NCI-H128 (cell line): ENCODE measurements around the gene GDAP1L1.
"Not testable (repeated sequence)": the region's sequence is repeated elsewhere in the genome, so short reads cannot be mapped to it uniquely, and the experiment has no call there.

Experiments
- DNase-seq: peaks from one replicate; lab custom pipeline; 2025; ENCODE audit not compliant: unreplicated experiment; lab: John Stamatoyannopoulos, UW

Gene GDAP1L1

DNA sequence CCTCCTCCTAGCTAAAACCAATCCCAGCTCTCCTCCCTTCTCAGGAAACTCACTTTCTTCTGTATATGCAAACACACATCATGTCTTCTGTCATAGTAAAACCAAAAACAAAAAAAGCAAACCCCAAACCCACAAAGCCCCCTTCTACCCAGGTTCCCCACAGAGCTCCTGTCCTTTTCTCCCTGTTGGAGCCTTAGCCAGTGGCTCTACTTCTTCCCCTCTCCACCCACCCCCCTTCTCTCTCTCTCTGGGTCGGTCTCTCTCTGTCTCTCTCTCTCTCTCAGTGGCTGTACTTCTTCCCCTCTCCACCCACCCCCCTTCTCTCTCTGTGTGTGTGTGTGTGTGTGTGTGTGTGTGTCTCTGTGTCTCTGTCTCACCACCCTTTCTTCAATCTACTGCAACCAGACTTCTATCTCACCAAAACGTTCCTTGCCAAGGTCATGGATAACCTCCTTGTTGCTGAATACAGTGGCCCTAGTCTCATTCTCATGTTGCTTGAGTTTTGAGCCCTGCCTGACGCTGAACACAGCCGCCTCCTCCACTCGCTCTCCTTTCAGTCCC, 27.9 kb upstream of the GDAP1L1 start:
- no peak for DNase-seq

DNA sequence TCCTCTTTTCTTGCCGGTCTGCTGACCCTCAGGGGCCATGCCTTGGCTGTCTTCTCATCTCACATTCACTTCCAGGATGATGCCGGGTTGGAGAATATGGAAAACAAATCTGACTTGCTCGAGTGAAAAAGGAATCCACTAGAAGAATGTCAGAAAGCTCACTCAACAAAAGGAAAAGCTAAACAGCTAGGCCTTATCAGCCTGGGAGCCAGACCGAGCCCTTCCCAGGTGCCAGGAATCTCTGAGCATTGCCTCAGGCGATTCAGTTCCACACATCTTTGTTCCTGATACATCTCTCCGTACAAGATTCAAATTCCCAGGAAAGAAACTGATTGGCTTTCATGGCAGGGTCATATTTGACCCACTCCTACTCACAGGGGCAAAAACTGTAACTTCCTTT, 27.3 kb upstream of the GDAP1L1 start:
- DNase-seq: no peak

DNA sequence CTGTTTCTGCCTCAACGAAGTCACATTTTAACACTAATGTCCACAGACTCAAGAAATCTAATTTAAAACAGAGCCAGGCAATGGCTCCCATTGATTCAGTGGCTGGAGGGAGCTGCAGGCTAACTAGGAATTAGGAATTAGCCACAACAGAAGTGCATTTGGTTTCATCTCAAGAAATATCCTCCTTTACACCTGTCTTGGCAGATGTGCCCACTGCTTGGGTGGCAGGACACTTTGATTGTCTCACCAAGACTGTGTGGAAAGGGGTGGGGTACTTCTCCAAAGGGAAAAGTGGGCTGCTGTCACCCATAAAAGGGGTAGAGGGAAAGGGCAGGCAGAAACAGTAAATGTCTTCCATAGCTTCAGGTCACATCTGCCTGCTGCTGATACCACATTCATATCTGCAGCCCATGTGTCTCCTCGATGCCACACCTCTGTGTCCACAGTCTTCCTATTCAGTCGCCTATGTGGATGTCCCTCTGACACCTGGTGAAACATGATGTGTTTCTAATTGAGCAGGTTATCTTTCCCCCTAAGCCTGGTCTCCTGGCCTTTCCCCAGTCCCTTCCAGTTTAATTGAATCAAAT, 25.6 kb upstream of the GDAP1L1 start:
- DNase-seq: no peak

GRCh38 chr20:44222027-44222426, 25.1 kb upstream of the GDAP1L1 start:
- DNase-seq: no peak

- DNase-seq: no peak
Observed at GRCh38 chr20:44222633-44223368, 24.3 kb upstream of the GDAP1L1 start.

DNA sequence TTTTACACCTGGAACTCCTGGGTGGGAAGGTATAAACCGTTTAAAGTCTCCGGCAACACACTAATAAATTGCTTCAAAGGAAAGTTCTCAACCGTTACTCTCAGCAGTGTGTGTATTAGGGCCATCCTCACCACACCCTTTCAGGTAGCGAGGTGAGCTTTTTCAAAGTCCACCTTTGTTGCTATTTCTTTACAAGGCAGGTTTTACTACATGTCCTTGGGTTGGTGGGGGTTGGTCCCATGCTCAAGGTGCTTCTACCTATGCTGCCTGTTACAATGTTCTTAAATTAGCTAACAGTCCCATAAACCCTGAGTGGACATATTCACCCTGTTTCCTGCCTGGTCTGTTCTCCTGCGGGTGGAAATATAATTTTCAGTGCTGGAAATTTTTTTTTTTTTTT, 23.4 kb upstream of the GDAP1L1 start:
- DNase-seq: no peak

DNA sequence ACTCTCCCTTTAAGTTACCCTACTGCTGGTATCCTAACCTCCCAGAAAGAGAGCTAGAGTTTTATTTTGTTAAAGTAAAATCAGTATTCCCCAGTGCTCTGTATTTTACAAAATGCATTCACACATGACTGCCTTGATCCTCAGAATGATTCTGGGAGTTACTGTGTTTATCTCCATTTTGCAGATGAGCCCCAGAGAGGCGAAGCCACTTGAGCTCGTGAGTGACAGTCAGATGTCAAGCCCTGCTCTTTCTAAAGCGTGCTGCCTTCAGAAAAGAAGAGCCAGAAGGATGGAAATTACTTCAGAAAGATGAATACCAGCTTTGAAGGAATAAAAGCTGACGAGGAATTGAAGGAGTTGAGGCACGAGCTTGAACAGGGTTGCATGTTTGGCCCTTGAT, 22.5 kb upstream of the GDAP1L1 start:
- DNase-seq: no peak

GRCh38 chr20:44228465-44229258, 18.4 kb upstream of the GDAP1L1 start:
- no peak for DNase-seq

DNA sequence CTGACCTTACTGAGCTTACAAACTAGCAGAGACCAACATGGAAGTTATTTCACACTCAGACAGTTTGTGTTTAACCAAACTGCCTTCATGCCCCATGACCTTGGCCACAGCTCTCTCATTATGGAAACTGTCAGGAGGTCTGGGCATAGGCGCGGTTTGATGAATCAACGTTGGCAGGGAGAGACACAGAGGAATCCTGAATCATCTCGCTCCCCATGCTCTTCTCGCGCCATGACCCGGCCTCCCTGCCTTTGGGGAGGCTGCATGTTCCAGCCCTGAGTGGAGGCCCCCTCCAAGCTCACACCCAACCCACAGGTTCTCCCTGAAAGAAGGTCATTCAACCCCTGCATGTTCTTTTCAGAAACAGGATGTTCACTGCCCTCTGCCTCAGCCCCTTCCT, 15.9 kb upstream of the GDAP1L1 start:
- no peak for DNase-seq

DNA sequence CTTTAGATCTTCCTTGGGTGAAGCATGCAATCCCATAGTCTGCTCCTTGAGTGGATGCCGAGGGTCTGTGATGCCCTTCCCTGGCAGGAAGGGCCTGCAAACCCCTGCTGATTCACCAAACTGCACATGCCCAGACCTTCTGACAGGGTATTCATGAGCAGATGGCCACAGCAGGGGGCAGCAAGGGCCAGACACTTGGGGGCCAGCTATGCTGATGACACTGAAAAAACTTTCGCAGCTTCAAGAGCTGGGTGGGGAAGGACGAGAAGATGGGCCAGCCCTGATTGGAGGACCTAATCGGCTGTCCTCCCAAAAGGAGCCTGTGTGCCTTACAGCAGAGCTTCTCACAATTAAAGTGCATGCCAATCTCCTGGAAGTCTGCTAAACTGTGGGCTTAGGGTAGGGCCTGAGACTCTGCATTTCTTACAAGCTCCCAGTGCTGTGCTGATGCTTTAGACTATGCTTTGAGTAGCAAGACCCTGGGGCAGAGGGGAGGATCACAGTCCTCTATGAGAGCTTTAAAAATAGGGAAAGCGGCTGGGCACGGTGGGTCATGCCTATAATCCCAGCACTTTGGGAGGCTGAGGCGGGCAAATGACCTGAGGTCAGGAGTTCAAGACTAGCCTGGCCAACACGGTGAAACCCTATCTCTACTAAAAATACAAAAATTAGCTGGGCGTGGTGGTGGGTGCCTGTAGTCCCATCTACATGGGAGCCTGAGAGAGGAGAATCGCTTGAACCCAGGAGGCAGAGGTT, 15.2 kb upstream of the GDAP1L1 start:
- no peak for DNase-seq

DNA sequence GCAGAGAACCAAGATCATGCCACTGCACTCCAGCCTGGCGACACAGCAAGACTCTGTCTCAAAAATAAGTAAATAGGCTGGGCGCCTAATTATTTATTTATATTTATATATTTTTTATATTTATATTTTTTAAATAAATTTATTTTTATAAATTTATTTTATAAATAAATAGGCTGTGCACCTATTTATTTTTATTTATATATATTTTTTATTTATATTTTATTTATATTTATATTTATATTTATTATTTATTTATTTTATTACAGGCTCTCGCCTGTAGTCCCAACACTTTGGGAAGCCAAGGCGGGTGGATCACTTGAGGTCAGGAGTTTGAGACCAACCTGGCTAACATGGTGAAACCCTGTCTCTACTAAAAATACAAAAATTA, 14.6 kb upstream of the GDAP1L1 start:
- not testable (repeated sequence) for DNase-seq

GRCh38 chr20:44233436-44234016, 13.6 kb upstream of the GDAP1L1 start:
- no peak for DNase-seq

DNA sequence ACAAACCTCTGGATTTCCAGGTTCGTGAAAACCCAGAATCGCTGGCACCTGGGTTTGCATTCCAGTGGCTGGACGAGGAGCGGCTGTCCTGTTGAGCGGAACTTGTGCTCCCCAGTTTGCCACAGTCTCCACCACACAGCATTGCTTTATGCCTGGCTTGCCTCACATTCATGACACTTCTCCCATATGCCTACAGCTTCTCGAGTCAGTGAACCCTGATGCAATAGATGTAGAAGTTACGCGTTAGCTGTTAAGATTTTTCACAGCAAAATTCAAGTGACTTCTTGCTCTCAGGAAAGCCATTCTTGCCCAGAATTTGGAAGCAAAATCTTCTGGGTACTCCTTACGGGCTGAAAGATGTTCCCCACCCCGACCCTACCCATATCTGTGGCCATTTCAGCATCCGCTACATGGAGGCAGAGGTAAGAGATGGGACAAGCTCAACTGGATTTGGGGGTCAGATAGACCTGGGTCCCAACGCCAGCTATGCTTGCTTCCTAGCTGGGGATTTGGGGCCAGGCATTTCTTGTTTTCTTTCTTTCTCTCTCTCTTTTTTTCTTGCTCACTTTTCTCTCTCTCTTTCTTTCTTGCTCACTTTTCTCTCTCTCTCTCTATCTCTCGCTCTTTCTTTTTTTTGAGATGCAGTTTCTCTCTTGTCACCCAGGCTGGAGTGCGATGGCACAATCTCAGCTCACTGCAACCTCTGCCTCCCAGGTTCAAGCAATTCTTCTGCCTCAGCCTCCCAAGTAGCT, 12.4 kb upstream of the GDAP1L1 start:
- DNase-seq: no peak

DNA sequence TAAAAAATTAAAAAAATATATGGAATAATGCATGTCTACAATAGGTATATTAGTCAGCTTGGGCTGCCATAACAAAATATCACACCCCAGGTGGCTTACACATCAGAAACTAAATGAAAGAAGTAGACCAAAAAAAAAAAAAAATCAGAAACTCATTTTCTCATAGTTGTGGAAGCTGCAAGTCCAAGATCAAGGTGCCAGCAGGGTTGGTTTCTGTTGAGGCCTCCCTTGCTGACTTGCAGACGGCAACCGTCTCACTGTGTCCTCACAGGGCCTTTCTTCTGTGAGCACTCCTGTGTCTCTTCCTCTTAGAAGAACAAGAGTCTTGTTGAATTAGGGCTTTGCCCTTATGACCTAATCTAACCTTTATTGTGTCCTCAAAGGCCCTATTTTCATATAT, 11.4 kb upstream of the GDAP1L1 start:
- DNase-seq: no peak

- not testable (repeated sequence) for DNase-seq
Observed at GRCh38 chr20:44236840-44237239, 10.3 kb upstream of the GDAP1L1 start.

DNA sequence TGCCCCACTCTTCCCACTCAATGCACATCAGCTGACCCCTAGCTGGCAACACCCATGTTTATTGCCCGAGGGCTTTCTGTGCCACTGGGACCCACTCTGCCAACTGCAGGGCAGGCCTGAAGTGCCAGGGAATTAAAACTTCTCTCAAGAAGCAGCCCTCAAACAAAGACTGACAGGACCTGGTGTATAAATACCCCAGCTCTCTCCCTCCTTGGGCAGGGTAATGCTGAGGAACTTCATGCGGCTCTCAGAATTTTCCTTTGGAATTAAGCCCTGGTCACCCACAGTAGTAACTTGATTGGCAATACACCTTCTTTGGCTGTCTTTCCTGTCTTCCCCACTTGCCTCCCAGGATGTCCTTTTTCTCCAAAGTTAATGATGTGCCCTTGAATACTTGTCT, 5.3 kb upstream of the GDAP1L1 start:
- no peak for DNase-seq

DNA sequence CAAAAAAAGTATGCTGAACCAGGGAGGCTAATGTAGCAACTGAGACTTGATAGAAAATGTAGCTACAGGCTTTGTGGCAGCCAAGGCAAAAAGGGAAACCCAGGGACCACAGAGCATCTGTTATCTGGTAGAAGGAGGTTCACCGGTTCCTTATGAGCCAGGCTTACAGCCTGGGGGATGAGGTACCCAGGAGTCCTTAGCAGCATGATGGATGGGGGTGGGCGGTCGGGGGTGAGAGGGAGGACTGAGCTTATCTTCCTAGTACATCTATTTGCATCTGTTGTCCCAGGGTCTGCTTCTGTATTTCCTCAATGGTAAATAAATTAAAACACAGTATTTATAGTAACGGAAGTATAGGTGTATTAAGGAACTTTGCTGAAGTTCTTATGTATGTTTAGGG, 1.1 kb upstream of the GDAP1L1 start:
- no peak for DNase-seq

- no peak for DNase-seq
Observed at GRCh38 chr20:44247586-44248409, 690 bp downstream of the GDAP1L1 start.

DNA sequence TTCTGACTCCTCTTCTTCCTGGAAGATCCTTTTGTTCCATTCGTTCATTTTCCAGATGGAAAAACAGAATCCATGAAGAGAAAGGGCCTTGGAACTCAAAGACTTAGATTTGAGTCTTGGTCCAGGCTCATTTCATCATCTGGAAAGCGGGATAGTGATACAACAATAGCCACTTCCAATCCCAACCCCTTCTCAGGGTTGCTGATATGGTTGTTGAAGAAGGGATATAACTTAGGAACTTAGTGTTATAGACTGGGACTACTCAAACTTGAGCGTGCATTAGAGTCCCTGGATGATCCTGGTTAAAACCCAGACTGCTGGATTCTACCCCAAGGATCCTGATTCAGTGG, 1.3 kb downstream of the GDAP1L1 start:
- no peak for DNase-seq
